ENCODE data around the gene LMTK3. TPM values are rescaled to one million over a fixed set of nuclear protein-coding genes. Genes with fewer than 3 reads are reported as not detected.
"Not testable (repeated sequence)": the region's sequence is repeated elsewhere in the genome, so short reads cannot be mapped to it uniquely, and the experiment has no call there.

The LMTK3 gene
- total RNA-seq, 1 donor from 2014 or later: 12.7 TPM

GRCh38 chr19:48492925-48493717, 18.5 kb downstream of the LMTK3 start:
- peaks cover 9% of the 10 kb centered on the region for H3K4me1 Mint-ChIP-seq (ENCODE audit: low read depth)
- DNase-seq (ENCODE audit: low spot score, unreplicated experiment): peak; percentile 66
- H3K36me3 Mint-ChIP-seq (ENCODE audit: insufficient read depth): no peaks in the 10 kb centered on the region
- H3K9me3 Mint-ChIP-seq (ENCODE audit: low read depth): no peaks in the 10 kb centered on the region
- H3K27ac Mint-ChIP-seq: peak overlapping the region; percentile 85
- H3K27me3 Mint-ChIP-seq: peaks cover 51% of the 10 kb centered on the region
- peak overlapping the region; percentile 62 for H3K4me3 Mint-ChIP-seq (ENCODE audit: low read depth)
- no peak for TF ChIP-seq CTCF (IDR thresholded peaks at IDR 0.05; ENCODE audit: unreplicated experiment)

GRCh38 chr19:48491793-48492123, 19.9 kb downstream of the LMTK3 start:
- peaks cover 6% of the 10 kb centered on the region for H3K4me1 Mint-ChIP-seq (ENCODE audit: low read depth)
- peaks cover 55% of the 10 kb centered on the region for H3K27me3 Mint-ChIP-seq
- no peak for DNase-seq (ENCODE audit: low spot score, unreplicated experiment)
- H3K36me3 Mint-ChIP-seq (ENCODE audit: insufficient read depth): no peaks in the 10 kb centered on the region
- no peaks in the 10 kb centered on the region for H3K9me3 Mint-ChIP-seq (ENCODE audit: low read depth)
- no peak for TF ChIP-seq CTCF (IDR thresholded peaks at IDR 0.05; ENCODE audit: unreplicated experiment)
- H3K27ac Mint-ChIP-seq: peak overlapping the region; percentile 59
- peak overlapping the region; percentile 35 for H3K4me3 Mint-ChIP-seq (ENCODE audit: low read depth)

- peak overlapping the region; percentile 35 for H3K4me3 Mint-ChIP-seq (ENCODE audit: low read depth)
- no peaks in the 10 kb centered on the region for H3K9me3 Mint-ChIP-seq (ENCODE audit: low read depth)
- H3K27me3 Mint-ChIP-seq: peaks cover 58% of the 10 kb centered on the region
- H3K27ac Mint-ChIP-seq: peak overlapping the region; percentile 59
- TF ChIP-seq CTCF (IDR thresholded peaks at IDR 0.05; ENCODE audit: unreplicated experiment): no peak
- peaks cover 2% of the 10 kb centered on the region for H3K36me3 Mint-ChIP-seq (ENCODE audit: insufficient read depth)
- no peak for DNase-seq (ENCODE audit: low spot score, unreplicated experiment)
- H3K4me1 Mint-ChIP-seq (ENCODE audit: low read depth): peaks cover 7% of the 10 kb centered on the region
These were observed 20.4 kb downstream of the LMTK3 start for GRCh38 chr19:48490981-48491792.

GRCh38 chr19:48489608-48490216, 21.9 kb downstream of the LMTK3 start:
- peaks cover 2% of the 10 kb centered on the region for H3K36me3 Mint-ChIP-seq (ENCODE audit: insufficient read depth)
- DNase-seq (ENCODE audit: low spot score, unreplicated experiment): peak; percentile 81
- H3K27me3 Mint-ChIP-seq: peaks cover 47% of the 10 kb centered on the region
- peaks cover 7% of the 10 kb centered on the region for H3K4me1 Mint-ChIP-seq (ENCODE audit: low read depth)
- TF ChIP-seq CTCF (IDR thresholded peaks at IDR 0.05; ENCODE audit: unreplicated experiment): peak; percentile 95
- H3K27ac Mint-ChIP-seq: no peak overlapping the region
- no peak overlapping the region for H3K4me3 Mint-ChIP-seq (ENCODE audit: low read depth)
- H3K9me3 Mint-ChIP-seq (ENCODE audit: low read depth): no peaks in the 10 kb centered on the region

- DNase-seq (ENCODE audit: low spot score, unreplicated experiment); H3K9me3 Mint-ChIP-seq (ENCODE audit: low read depth); H3K4me3 Mint-ChIP-seq (ENCODE audit: low read depth); H3K36me3 Mint-ChIP-seq (ENCODE audit: insufficient read depth): not testable (repeated sequence)
- Mint-ChIP-seq H3K27ac (peak overlapping the region; percentile 83), H3K4me1 (ENCODE audit: low read depth) (peaks cover 10% of the 10 kb centered on the region), H3K27me3 (peaks cover 41% of the 10 kb centered on the region)
These were observed 23.2 kb downstream of the LMTK3 start for GRCh38 chr19:48488478-48488877.
